ENCODE data around the gene DGCR6L. TPM values are rescaled to one million over a fixed set of nuclear protein-coding genes. Genes with fewer than 3 reads are reported as not detected.

DGCR6L gene
- total RNA-seq, 4 donors from 2014 or later: 39.8 to 69.2 (median 60.4) TPM

DNA sequence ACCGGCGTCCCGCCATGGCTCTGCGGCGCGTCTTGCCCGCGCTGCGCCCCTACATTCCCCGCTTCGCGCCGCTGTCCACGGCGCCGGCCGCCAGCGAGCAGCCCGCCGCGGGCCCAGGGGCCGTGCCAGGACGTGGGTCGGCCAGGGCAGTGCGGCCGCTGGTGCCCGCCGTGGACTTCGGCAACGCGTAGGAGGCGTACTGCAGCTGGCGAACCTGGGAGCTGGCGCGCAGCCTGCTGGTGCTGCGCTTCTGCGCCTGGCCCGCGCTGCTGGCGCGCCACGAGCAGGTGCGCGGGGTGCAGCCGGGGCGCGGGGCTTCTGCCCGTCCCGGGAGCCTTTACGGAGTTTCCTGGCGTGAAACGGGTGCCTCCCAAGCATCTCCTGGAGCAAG lies 20.1 kb downstream of the DGCR6L start:
- Histone ChIP-seq H3K36me3 (no peaks in the 10 kb centered on the region), H3K27ac (peak overlapping the region in 2 of 4 donors; percentile 55 to 61), H3K27me3 (peaks cover 39% of the 10 kb centered on the region), H3K4me3 (peak overlapping the region; percentile 41 to 66), H3K9me3 (no peaks in the 10 kb centered on the region), H3K4me1 (peaks cover 0 to 20% (median 5%) of the 10 kb centered on the region in 3 donors)
- peak; percentile 60 for ATAC-seq
- WGBS, 2 donors (ENCODE audit: low coverage in 1 of 2): no CpG with 5 or more reads among the region's 52 CpGs
- TF ChIP-seq POLR2AphosphoS5 (IDR thresholded peaks at IDR 0.05) (no peak), POLR2A (IDR thresholded peaks at IDR 0.05) (no peak)
- TF ChIP-seq, protein P1, sequence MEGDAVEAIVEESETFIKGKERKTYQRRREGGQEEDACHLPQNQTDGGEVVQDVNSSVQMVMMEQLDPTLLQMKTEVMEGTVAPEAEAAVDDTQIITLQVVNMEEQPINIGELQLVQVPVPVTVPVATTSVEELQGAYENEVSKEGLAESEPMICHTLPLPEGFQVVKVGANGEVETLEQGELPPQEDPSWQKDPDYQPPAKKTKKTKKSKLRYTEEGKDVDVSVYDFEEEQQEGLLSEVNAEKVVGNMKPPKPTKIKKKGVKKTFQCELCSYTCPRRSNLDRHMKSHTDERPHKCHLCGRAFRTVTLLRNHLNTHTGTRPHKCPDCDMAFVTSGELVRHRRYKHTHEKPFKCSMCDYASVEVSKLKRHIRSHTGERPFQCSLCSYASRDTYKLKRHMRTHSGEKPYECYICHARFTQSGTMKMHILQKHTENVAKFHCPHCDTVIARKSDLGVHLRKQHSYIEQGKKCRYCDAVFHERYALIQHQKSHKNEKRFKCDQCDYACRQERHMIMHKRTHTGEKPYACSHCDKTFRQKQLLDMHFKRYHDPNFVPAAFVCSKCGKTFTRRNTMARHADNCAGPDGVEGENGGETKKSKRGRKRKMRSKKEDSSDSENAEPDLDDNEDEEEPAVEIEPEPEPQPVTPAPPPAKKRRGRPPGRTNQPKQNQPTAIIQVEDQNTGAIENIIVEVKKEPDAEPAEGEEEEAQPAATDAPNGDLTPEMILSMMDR (IDR thresholded peaks at IDR 0.05): peak in 2 of 4 experiments; percentile 7 to 14

DNA sequence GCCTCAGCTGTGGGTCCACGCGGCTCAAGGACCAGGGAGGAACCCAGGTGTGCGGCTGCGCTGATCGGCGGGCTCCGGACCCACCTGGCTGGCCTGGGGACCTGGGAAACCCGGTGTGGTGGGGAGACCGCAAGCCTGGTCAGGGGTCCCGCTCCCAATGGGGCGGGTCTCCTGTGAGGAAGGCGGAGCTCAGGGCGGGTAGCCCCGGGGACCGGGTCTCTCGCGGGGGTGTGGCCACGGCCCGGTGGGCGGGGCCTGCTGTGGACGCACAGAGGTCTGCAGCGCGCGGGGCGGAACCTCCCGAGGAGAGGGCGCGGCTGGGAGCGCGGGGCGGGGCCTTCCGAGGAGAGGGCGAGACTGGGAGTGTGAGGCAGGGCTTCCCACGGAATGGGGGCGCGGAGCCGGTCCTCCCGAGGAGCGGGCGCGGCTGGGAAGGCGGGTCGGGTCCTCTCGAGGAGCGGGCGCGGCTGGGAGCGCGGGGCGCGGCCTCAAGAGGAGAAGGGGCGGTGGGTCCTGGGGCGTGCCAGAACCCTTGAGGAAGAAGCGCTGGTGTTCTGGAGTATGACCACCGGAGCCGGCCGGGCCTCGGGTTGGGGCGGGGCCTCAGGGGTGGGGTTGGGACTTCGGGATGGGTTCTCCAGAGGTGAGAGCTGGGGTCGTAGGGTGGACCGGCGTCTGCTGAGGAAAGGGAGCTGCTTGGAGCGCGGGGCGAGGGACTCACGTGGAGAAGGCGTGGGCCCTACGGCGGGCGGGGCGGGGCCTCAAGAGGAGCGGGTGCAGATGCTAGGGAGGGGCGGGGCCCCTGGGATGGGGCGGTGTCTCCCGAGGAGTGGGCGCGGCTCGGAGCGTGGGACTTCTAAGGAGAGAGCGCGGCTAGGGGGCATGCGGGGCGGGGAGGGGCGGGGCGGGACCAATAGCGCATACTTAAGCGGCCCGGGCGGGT lies 20.8 kb downstream of the DGCR6L start:
- Histone ChIP-seq H3K27ac (peak overlapping the region in 3 of 4 donors; percentile 55 to 61 (median 61)), H3K27me3 (peaks cover 32% of the 10 kb centered on the region), H3K4me1 (peaks cover 0 to 20% (median 5%) of the 10 kb centered on the region in 3 donors), H3K4me3 (peak overlapping the region; percentile 41 to 66), H3K9me3 (no peaks in the 10 kb centered on the region), H3K36me3 (no peaks in the 10 kb centered on the region)
- no peak for TF ChIP-seq EP300 (IDR thresholded peaks at IDR 0.05)
- TF ChIP-seq POLR2A (IDR thresholded peaks at IDR 0.05): no peak
- TF ChIP-seq, protein P1 (IDR thresholded peaks at IDR 0.05): no peak
- TF ChIP-seq POLR2AphosphoS5 (IDR thresholded peaks at IDR 0.05): no peak
- ATAC-seq: peak; percentile 89
- WGBS, 2 donors (ENCODE audit: low coverage in 1 of 2): 0% methylated on average over 2 of the region's 90 CpGs; no CpG with 5 or more reads in 1 of the 2 donors

DNA sequence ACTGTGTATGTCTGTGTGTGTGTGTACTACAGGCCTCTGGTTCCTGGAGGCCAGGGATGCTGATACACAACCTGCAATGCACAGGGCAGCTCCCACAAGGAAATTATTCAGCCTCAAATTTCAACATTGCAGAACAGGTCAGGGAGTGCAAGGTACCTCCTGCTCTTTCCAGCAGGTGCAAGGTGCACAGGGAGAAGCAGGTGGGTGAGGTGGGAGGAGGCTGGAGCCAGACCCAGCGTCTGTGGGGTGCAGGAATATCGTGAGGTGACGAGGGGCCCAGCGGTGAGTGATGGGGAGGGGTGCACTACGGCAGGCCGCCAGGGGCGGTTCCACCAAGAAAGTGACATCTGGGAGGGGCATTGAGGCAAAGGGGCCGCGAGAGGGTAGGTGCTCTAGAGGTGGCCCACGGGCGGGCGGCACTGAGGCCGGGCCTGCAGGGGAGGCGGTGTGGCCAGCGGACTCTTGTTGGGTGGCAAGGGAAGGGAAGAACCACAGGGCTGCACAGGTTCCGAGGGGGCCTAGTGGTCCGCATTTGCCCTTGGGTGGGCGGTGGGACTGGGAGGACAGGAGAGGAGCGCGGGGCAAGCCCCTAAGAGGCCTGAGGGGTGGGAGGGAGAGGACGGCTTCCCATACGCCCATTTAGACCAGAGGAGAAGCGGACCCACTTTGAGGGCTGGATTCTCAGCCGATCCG lies 21.6 kb downstream of the DGCR6L start:
- H3K4me3 ChIP-seq: peak overlapping the region in 1 of 2 donors; percentile 66
- peaks cover 26% of the 10 kb centered on the region for H3K27me3 ChIP-seq
- H3K36me3 ChIP-seq: no peaks in the 10 kb centered on the region
- TF ChIP-seq EP300 (IDR thresholded peaks at IDR 0.05) (no peak), POLR2A (IDR thresholded peaks at IDR 0.05) (no peak), POLR2AphosphoS5 (IDR thresholded peaks at IDR 0.05) (no peak)
- TF ChIP-seq, protein P1 (IDR thresholded peaks at IDR 0.05): no peak
- ATAC-seq: no peak
- peak overlapping the region in 3 of 4 donors; percentile 50 to 61 (median 55) for H3K27ac ChIP-seq
- WGBS, 2 donors (ENCODE audit: low coverage in 1 of 2): 67 to 71% methylated on average over 3 to 19 of the region's 25 CpGs
- no peaks in the 10 kb centered on the region for H3K9me3 ChIP-seq
- peaks cover 0 to 20% (median 5%) of the 10 kb centered on the region in 3 donors for H3K4me1 ChIP-seq

DNA sequence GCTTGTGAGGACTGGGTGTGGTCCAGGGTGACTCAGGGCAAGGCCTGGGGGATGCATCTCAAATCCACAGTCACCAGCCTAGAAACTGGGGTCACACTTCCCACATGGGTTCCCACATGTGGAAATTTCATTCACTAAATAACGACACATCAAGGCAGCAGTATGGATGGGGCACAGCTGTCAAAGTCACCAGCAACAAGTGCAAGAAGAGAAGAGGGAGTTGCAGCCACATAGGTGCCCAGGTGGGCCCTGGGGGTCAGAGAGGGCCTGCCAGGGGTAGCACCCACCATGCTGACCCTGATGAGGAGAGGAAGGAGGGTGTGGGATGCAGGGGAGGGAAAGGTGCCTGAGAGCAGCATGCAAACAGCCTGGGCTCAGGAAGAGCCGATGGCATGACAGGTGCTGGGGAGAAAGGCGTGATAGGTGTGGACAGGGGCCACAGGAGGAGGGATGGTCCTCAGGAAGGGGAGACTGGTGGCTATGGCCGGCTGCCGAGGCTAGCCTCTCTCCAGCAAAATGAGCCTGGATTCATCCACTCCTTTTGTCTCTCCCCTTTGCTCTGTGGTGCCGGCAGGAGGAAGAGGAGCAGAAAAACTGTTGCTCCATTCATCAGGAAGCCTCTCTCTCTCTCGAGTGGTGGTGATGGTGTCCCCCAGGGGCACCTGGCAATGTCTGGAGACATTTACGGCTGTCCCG lies 22.3 kb downstream of the DGCR6L start:
- Histone ChIP-seq H3K9me3 (no peaks in the 10 kb centered on the region), H3K4me1 (peaks cover 0 to 20% (median 5%) of the 10 kb centered on the region in 3 donors), H3K27ac (no peak overlapping the region), H3K36me3 (no peaks in the 10 kb centered on the region), H3K4me3 (no peak overlapping the region), H3K27me3 (peaks cover 19% of the 10 kb centered on the region)
- no peak for ATAC-seq
- 59 to 61% methylated on average over 6 to 7 of the region's 9 CpGs for WGBS, 2 donors (ENCODE audit: low coverage in 1 of 2)
- TF ChIP-seq POLR2AphosphoS5 (IDR thresholded peaks at IDR 0.05): no peak
- TF ChIP-seq POLR2A (IDR thresholded peaks at IDR 0.05): no peak
- TF ChIP-seq EP300 (IDR thresholded peaks at IDR 0.05): no peak
- TF ChIP-seq, protein P1 (IDR thresholded peaks at IDR 0.05): no peak
